Uterus (tissue), 4 donors: ENCODE data around the gene CTRL. TPM values are rescaled to one million over a fixed set of nuclear protein-coding genes. Genes with fewer than 3 reads are reported as not detected.

Experiments used
- DNase-seq, 2 donors: peaks; one replicate each; pipeline ENCODE4 v3.0.0-alpha.2; 2019 to 2020
- H3K27ac ChIP-seq, 2 donors: fragments of 200-600 bp; sonication (generic); 1 replicate in 1 of 2; 2 replicates in 1 of 2; pipeline ENCODE4 v1.5.1; 2016 to 2018
- H3K27me3 ChIP-seq, 2 donors: fragments of 200-600 bp; sonication (generic); one replicate each; pipeline ENCODE4 v1.5.1; 2018 to 2019; ENCODE audit warnings: control low read depth in 1 of 2
- H3K36me3 ChIP-seq, 2 donors: fragments of 200-600 bp; sonication (generic); one replicate each; pipeline ENCODE4 v1.5.1; 2019; ENCODE audit warnings: control low read depth in 1 of 2
- H3K4me1 ChIP-seq, 2 donors: fragments of 200-600 bp; sonication (generic); one replicate each; pipeline ENCODE4 v1.5.1; 2018 to 2019; ENCODE audit warnings: control low read depth in 1 of 2
- H3K4me3 ChIP-seq, 2 donors: fragments of 200-600 bp; sonication (generic); 1 replicate in 1 of 2; 2 replicates in 1 of 2; pipeline ENCODE4 v1.5.1; 2018 to 2019; ENCODE audit warnings: mild to moderate bottlenecking in 1 of 2
- H3K9me3 ChIP-seq, 2 donors: fragments of 200-600 bp; sonication (generic); one replicate each; pipeline ENCODE4 v1.5.1; 2019; ENCODE audit warnings: control low read depth in 1 of 2
- POLR2A ChIP-seq, 2 donors: fragments of 450-650 bp; IDR thresholded peaks; one replicate each; pipeline ENCODE4 v1.6.1; 2016; ENCODE audit warnings: antibody characterized with exemption in 2 of 2, mild to moderate bottlenecking in 1 of 2, moderate library complexity in 1 of 2
- intact Hi-C: fragments of 100-400 bp; cut with DNase I; formaldehyde crosslinking; loops from one replicate; pipeline ENCODE4 v1.15.1; 2023; ENCODE audit warnings: low total_unique reads
- total RNA-seq, 4 donors: library from RNA; depleted of rRNA in 3 of 4; stranded (reverse); fragments of >200 nt in 3 of 4; gene quantifications; one replicate each; pipeline versions ENCODE4 v1.1.0 to v1.2.4, GENCODE V29; 2014 to 2023
- TF ChIP-seq, protein P1 (sequence below), 4 experiments: fragments of 200-600 bp in 2 of 4; fragments of 450-650 bp in 2 of 4; sonication (generic) in 2 of 4; IDR thresholded peaks; one replicate each; pipeline ENCODE4 v1.5.1; 2016 to 2019; ENCODE audit warnings: antibody characterized with exemption in 4 of 4, mild to moderate bottlenecking in 2 of 4, moderate library complexity in 1 of 4
- donor health status: DM: yes; HTN: yes; CAD: no.

CTRL gene
- total RNA-seq, 4 donors from 2014 or later = 1.0 TPM; not detected in 3

- H3K36me3 ChIP-seq = no peaks in the 10 kb centered on the region
- TF ChIP-seq, protein P1, sequence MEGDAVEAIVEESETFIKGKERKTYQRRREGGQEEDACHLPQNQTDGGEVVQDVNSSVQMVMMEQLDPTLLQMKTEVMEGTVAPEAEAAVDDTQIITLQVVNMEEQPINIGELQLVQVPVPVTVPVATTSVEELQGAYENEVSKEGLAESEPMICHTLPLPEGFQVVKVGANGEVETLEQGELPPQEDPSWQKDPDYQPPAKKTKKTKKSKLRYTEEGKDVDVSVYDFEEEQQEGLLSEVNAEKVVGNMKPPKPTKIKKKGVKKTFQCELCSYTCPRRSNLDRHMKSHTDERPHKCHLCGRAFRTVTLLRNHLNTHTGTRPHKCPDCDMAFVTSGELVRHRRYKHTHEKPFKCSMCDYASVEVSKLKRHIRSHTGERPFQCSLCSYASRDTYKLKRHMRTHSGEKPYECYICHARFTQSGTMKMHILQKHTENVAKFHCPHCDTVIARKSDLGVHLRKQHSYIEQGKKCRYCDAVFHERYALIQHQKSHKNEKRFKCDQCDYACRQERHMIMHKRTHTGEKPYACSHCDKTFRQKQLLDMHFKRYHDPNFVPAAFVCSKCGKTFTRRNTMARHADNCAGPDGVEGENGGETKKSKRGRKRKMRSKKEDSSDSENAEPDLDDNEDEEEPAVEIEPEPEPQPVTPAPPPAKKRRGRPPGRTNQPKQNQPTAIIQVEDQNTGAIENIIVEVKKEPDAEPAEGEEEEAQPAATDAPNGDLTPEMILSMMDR (IDR thresholded peaks at IDR 0.05) = no peak
- DNase-seq = no peak
- H3K4me1 ChIP-seq = no peaks in the 10 kb centered on the region
- H3K27ac ChIP-seq = no peak overlapping the region
- intact Hi-C loops = no loop called here
- no peaks in the 10 kb centered on the region for H3K9me3 ChIP-seq
- H3K27me3 ChIP-seq = no peaks in the 10 kb centered on the region
- no peak overlapping the region for H3K4me3 ChIP-seq
Measured at GRCh38 chr16:67953641-67954375, 22.1 kb upstream of the CTRL start.

DNA sequence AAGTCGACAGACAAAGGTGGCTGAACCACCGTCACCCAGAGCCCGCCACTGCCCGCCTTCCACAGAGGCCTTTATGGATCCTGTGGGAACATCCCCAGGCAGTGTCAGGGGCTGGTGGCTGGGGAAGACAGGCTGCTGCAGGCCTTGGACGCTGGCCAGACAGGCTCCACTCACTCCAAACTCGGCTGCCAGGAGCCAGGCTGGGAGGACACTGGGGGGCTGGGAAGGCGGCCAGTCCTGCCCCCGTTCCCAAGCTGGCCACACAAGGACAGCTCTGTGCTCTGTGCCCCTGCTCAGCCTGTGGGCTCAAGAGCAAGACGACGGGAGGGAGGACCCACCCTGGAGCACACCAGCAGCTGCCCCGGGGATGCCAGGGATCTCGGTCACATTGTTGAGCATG is 19.8 kb upstream of the CTRL start:
- TF ChIP-seq POLR2A (IDR thresholded peaks at IDR 0.05) = no peak
- TF ChIP-seq, protein P1 (IDR thresholded peaks at IDR 0.05) = no peak
- no peaks in the 10 kb centered on the region for H3K9me3 ChIP-seq
- peak overlapping the region in 1 of 2 donors; percentile 36 for H3K27ac ChIP-seq
- no peak for DNase-seq
- intact Hi-C loops = no loop called here
- H3K4me1 ChIP-seq = no peaks in the 10 kb centered on the region
- no peaks in the 10 kb centered on the region for H3K36me3 ChIP-seq
- H3K27me3 ChIP-seq = no peaks in the 10 kb centered on the region
- no peak overlapping the region for H3K4me3 ChIP-seq

DNA sequence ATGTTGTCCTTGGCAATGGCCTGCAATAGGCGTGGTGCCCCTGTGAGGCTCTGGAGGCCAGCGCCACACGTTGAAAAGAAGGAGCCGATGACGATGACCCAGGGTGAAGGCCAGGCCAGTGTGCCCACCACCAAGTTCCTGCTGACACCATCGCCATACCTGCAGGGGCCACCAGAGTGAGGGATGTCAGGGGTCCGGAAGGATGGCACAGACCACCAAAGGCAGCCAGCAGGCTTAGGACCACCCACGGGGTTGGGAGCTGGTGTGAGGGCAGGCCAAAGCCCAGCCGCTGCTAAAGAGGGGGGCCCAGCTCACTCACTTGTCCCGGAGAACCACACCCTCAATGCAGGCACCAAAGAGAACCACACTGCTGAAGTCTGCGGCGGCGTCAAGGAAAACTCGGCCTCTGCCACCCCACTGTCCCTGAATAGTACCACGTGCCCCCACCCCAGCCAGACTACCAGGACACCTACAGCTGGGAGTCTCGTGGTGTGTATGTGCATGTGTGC is 18.7 kb upstream of the CTRL start:
- no peak for DNase-seq
- Histone ChIP-seq H3K9me3 (no peaks in the 10 kb centered on the region), H3K36me3 (no peaks in the 10 kb centered on the region), H3K4me3 (no peak overlapping the region), H3K27ac (no peak overlapping the region), H3K27me3 (no peaks in the 10 kb centered on the region), H3K4me1 (no peaks in the 10 kb centered on the region)
- TF ChIP-seq POLR2A (IDR thresholded peaks at IDR 0.05) = no peak
- TF ChIP-seq, protein P1 (IDR thresholded peaks at IDR 0.05) = no peak
- intact Hi-C loops = no loop called here

GRCh38 chr16:67949645-67950044 is 18.0 kb upstream of the CTRL start:
- no peaks in the 10 kb centered on the region for H3K27me3 ChIP-seq
- no peaks in the 10 kb centered on the region for H3K9me3 ChIP-seq
- H3K27ac ChIP-seq = no peak overlapping the region
- no peaks in the 10 kb centered on the region for H3K4me1 ChIP-seq
- no peak overlapping the region for H3K4me3 ChIP-seq
- intact Hi-C loops = no loop called here
- no peaks in the 10 kb centered on the region for H3K36me3 ChIP-seq
- no peak for DNase-seq
- TF ChIP-seq, protein P1 (IDR thresholded peaks at IDR 0.05) = no peak
- TF ChIP-seq POLR2A (IDR thresholded peaks at IDR 0.05) = no peak

GRCh38 chr16:67948015-67948414 is 16.4 kb upstream of the CTRL start:
- H3K9me3 ChIP-seq = no peaks in the 10 kb centered on the region
- intact Hi-C loops = no loop called here
- no peak overlapping the region for H3K27ac ChIP-seq
- no peak for TF ChIP-seq POLR2A (IDR thresholded peaks at IDR 0.05)
- TF ChIP-seq, protein P1 (IDR thresholded peaks at IDR 0.05) = no peak
- no peak for DNase-seq
- H3K4me3 ChIP-seq = no peak overlapping the region
- H3K36me3 ChIP-seq = no peaks in the 10 kb centered on the region
- no peaks in the 10 kb centered on the region for H3K4me1 ChIP-seq
- H3K27me3 ChIP-seq = no peaks in the 10 kb centered on the region
